Measurements from ENCODE around the gene LRRC4B.
"Not testable (repeated sequence)": the region's sequence is repeated elsewhere in the genome, so short reads cannot be mapped to it uniquely, and the experiment has no call there.

Gene LRRC4B

DNA sequence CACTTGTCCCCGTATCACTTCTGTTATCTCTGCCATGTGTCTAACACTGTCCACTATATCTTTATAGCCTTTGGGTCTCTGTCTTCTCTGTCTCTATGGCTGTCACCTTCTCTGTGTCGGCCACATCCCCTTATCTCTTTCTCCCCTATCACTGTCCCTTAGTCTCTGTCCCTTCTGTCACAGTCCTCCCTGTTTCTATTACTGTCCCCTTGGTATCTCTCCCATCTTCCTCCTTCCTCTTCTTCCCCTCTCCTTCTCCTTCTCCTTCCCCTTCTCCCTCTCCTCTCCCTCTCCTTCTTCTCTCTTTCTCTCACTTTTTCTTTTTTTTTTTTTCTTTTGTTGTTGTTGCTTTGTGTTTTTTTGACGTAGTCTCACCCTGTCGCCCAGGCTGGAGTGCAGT lies 34.7 kb upstream of the LRRC4B start:
- CTCF ChIA-PET: no interaction called here
- no peak for DNase-seq (ENCODE audit: extremely low spot score)
- POLR2A ChIA-PET: no interaction called here
- TF ChIP-seq, protein P1, sequence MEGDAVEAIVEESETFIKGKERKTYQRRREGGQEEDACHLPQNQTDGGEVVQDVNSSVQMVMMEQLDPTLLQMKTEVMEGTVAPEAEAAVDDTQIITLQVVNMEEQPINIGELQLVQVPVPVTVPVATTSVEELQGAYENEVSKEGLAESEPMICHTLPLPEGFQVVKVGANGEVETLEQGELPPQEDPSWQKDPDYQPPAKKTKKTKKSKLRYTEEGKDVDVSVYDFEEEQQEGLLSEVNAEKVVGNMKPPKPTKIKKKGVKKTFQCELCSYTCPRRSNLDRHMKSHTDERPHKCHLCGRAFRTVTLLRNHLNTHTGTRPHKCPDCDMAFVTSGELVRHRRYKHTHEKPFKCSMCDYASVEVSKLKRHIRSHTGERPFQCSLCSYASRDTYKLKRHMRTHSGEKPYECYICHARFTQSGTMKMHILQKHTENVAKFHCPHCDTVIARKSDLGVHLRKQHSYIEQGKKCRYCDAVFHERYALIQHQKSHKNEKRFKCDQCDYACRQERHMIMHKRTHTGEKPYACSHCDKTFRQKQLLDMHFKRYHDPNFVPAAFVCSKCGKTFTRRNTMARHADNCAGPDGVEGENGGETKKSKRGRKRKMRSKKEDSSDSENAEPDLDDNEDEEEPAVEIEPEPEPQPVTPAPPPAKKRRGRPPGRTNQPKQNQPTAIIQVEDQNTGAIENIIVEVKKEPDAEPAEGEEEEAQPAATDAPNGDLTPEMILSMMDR (IDR thresholded peaks at IDR 0.05; ENCODE audit: control extremely low read depth, extremely low read depth, low read depth, missing control alignments): no peak

DNA sequence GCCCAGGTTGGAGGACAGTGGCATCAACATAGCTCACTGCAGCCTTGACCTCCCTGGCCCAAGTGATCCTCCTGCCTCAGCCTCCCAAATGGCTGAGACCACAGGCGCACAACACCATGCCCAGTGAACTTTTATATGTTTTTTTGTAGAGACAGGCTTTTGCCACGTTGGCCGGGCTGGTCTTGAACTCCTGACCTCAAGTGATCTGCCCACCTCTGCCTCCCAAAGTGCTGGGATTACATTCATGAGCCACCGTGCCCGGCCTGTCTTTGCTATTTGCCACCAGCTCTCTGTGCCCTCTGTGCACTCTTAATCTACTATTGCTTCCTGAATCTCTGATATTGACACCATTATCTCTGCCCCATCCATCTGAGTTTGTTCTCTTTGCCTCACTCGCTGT lies 34.3 kb upstream of the LRRC4B start:
- CTCF ChIA-PET: no interaction called here
- DNase-seq (ENCODE audit: extremely low spot score): no peak
- TF ChIP-seq, protein P1 (IDR thresholded peaks at IDR 0.05; ENCODE audit: control extremely low read depth, extremely low read depth, low read depth, missing control alignments): no peak
- POLR2A ChIA-PET: no interaction called here

DNA sequence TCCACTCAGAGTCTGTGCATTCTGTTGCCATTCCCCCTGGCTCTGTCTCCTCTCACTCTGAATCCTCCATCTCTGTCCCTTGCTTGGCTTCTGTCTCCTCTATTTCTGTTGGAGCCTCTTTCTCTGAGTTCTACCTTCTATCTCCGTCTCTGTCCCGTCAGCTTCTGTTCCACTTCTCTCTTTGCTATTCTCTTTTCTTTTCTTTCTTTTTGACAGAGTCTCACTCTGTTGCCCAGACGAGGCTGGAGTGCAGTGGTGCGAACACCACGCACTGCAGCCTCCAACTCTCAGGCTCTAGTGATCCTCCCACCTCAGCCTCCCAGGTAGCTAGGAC lies 33.8 kb upstream of the LRRC4B start:
- ChIA-PET POLR2A (no interaction called here), CTCF (no interaction called here)
- DNase-seq (ENCODE audit: extremely low spot score): no peak
- TF ChIP-seq, protein P1 (IDR thresholded peaks at IDR 0.05; ENCODE audit: control extremely low read depth, extremely low read depth, low read depth, missing control alignments): no peak

DNA sequence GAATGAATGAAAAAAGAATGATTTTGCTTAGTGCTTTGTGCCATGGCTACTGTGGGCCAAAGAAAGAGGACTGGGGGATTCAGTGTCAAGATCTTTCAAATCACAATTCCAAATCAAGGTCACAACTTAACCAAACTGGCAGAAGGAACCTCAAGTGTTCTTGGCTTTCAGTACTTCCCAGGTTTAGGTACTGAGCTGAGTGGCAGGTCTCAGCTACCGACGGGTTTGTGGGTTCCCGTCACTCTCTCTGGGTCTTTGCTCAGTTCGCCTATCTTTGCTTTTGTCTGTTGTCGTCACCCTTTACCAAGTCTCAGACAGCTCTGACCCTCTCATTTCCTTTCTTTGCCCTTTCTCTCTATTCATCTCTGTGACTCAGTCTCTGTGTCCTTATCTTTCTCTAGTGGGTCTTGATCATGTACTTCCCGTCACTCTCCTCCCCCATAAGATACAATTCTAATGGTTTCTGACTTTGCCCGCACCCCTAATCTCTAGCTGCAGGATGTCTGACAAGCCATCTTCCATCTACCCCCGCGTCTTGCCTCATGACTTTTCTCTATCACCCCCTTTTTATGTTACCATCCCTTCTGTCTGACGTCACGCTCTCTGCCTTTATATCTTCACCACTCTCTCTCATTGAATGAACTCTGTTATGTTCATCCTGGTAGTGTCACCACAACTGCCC lies 33.3 kb upstream of the LRRC4B start:
- POLR2A ChIA-PET: no interaction called here
- TF ChIP-seq, protein P1 (IDR thresholded peaks at IDR 0.05; ENCODE audit: control extremely low read depth, extremely low read depth, low read depth, missing control alignments): no peak
- CTCF ChIA-PET: no interaction called here
- DNase-seq (ENCODE audit: extremely low spot score): no peak

DNA sequence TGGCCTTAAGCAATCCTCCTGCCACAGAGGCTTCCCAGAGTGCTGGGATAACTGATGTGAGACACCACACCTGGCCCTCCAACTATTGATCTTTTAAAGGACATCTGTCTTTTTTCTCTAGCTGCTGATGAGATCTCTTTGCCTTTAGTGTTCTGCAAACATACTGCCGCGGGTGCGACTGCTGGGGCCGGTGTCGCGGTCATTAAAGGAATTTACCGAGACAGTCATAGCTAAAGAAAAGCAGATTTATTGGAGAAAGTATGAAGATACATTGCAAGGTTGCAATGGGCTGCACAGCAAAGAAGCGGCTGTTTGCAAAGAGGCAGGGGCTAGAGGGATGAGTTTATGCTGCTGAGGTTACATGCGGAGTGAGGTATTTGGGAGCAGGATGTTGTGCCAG lies 31.2 kb upstream of the LRRC4B start:
- ChIA-PET CTCF (no interaction called here), POLR2A (no interaction called here)
- TF ChIP-seq, protein P1 (IDR thresholded peaks at IDR 0.05; ENCODE audit: control extremely low read depth, extremely low read depth, low read depth, missing control alignments): no peak
- DNase-seq (ENCODE audit: extremely low spot score): no peak

DNA sequence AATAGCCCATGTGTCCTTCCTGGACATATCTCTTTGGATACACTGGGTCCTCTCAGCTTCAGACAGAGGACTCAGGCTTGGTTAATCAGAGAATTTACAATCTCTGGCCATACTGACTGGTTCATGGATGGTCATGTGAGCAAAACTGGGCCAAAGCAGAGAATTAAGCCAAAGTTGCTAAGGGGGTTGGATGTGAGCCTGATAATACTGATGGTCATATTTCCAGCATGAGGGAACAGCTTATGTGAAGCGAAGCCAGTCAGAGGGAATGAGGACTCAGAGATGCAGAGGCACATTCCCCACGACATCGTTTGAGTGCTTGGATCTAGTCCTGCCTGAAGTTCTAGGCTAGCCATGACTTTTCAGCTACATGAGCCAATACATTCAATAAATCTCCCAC lies 22.0 kb upstream of the LRRC4B start:
- TF ChIP-seq, protein P1 (IDR thresholded peaks at IDR 0.05; ENCODE audit: control extremely low read depth, extremely low read depth, low read depth, missing control alignments): no peak
- no peak for DNase-seq (ENCODE audit: extremely low spot score)
- POLR2A ChIA-PET: no interaction called here
- CTCF ChIA-PET: interaction anchor here (2.6 kb wide), 1 partner anchor 34 kb away, joined by 10 read pairs; no protein-coding TSS in a partner anchor

DNA sequence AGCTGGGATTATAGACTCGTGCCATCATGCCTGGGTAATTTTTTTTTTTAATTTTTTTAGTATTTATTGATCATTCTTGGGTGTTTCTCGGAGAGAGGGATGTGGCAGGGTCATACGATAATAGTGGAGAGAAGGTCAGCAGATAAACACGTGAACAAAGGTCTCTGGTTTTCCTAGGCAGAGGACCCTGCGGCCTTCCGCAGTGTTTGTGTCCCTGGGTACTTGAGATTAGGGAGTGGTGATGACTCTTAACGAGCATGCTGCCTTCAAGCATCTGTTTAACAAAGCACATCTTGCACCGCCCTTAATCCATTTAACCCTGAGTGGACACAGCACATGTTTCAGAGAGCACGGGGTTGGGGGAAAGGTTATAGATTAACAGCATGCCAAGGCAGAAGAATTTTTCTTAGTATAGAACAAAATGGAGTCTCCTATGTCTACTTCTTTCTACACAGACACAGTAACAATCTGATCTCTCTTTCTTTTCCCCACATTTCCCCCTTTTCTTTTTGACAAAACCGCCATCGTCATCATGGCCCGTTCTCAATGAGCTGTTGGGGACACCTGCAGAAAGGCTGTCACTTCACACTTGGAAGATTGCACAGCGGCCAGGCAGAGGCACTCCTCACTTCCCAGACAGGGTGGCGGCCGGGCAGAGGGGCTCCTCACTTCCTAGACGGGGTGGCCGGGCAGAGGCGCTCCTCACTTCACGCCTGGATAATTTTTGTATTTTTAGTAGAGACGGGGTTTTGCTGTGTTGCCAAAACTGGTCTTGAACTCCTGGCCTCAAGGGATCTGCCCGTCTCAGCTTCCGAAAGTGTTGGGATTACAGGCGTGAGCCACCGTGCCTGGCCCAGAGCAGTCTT lies 13.8 kb upstream of the LRRC4B start:
- POLR2A ChIA-PET; DNase-seq (ENCODE audit: extremely low spot score); CTCF ChIA-PET: not testable (repeated sequence)

Data from GM10248 (cell line).